Spleen (tissue), 7 donors: Measurements from ENCODE around the gene TNFRSF25.

Experiments used
- CTCF ChIP-seq, 11 experiments: fragments of 200-600 bp in 7 of 11; fragments of 450-650 bp in 4 of 11; sonication (generic) in 4 of 11; IDR thresholded peaks in 8 of 11; conservative IDR thresholded peaks in 3 of 11; 1 replicate in 7 of 11; 2 replicates in 4 of 11; pipeline versions ENCODE4 v1.4.0 to v1.8.0; 2016 to 2021; ENCODE audit warnings: antibody characterized with exemption in 11 of 11, inconsistent platforms in 4 of 11, mild to moderate bottlenecking in 1 of 11
- POLR2AphosphoS5 ChIP-seq, 3 donors: sonication (generic); formaldehyde crosslinking; IDR thresholded peaks; one replicate each; pipeline ENCODE4 v1.5.1; 2017; ENCODE audit warnings: antibody characterized with exemption in 3 of 3
- donor health status: DM: no; HTN: no; CAD: no; lungs with moderate emphysema.
- donor health status: DM: no; HTN: no; CAD: no.
- donor health status: DM: no; HTN: no; CAD: no.

- TF ChIP-seq CTCF (IDR thresholded peaks at IDR 0.05 in 8 of 11, conservative IDR thresholded peaks at IDR 0.05 in 3 of 11) (no peak), POLR2AphosphoS5 (IDR thresholded peaks at IDR 0.05) (no peak)
Measured at GRCh38 chr1:6471970-6472368, 6.0 kb upstream of the TNFRSF25 start.
